AG04449 (cell line): ENCODE results near the gene PPIB.

Experiments used
- CTCF ChIA-PET: fragments of 350-600 bp; formaldehyde crosslinking; extraction: SDS; loops from one replicate; lab custom pipeline; 2021; ENCODE audit warnings: antibody characterized with exemption; lab: Yijun Ruan, JAX
- POLR2A ChIA-PET: fragments of 400-600, 350-600 bp; formaldehyde crosslinking; extraction: SDS; loops from one replicate; lab custom pipeline; 2020; ENCODE audit warnings: antibody characterized with exemption, inconsistent platforms; lab: Yijun Ruan, JAX
- DNase-seq: peaks from one replicate; pipeline ENCODE4 v3.0.0-alpha.2; 2010; ENCODE audit warnings: low read depth, low spot score
- H3K4me3 ChIP-seq: 2 replicates; pipeline ENCODE4 v1.5.1; 2011; ENCODE audit warnings: low read depth, mild to moderate bottlenecking, control low read depth, low read length
- CTCF ChIP-seq: IDR thresholded peaks from one replicate; pipeline ENCODE4 v1.5.1; 2011; ENCODE audit warnings: mild to moderate bottlenecking, moderate library complexity, low read length, control low read depth, inconsistent platforms; ENCODE audit not compliant: insufficient read depth; ENCODE audit errors: missing control alignments

Gene PPIB

GRCh38 chr15:64149893-64150578 is 12.8 kb downstream of the PPIB start:
- CTCF ChIA-PET, result interaction anchor here (0.9 to 5.8 kb wide), 5 partner anchors 8 to 540 kb away, joined by 3 to 27 read pairs (median 5); no protein-coding TSS in a partner anchor

DNA sequence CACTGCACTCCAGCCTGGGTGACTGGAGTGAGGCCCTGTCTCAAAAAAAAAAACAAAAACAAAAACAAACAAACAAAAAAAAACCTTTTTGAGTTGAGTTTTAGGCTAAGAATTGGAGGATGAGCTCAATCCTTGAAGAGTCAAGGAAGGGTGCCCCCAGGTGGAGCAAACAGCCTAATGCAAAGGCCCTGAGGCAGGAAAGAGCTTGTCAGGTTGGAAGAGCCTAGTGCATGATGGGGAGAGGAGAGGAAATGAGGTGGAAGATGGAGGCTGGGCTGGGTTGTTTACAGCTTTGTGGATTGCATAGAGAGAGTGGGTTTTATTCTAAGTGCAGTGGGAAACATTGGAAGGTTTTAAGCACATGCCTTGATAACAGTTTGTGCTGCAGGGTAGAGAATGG is 13.4 kb downstream of the PPIB start:
- DNase-seq, result no peak
- CTCF ChIA-PET, result interaction anchor here (0.9 to 5.8 kb wide), 5 partner anchors 8 to 539 kb away, joined by 3 to 27 read pairs (median 5); no protein-coding TSS in a partner anchor
- no peak for TF ChIP-seq CTCF
- POLR2A ChIA-PET, result interaction anchor here (1.4 kb wide), 1 partner anchor 14 kb away, joined by 4 read pairs; the partner anchor contains the start of gene PPIB
- no peak overlapping the region for H3K4me3 ChIP-seq

More at GRCh38 chr15:64149893-64150578, 12.8 kb downstream of the PPIB start:
- no peak for TF ChIP-seq CTCF
- DNase-seq, result no peak
- H3K4me3 ChIP-seq, result no peak overlapping the region
- POLR2A ChIA-PET, result interaction anchor here (0.7 to 1.4 kb wide), 2 partner anchors 13 to 211 kb away, joined by 4 to 5 read pairs; partner anchors contain the start of gene PPIB

GRCh38 chr15:64148581-64148980 is 14.2 kb downstream of the PPIB start:
- ChIA-PET CTCF (interaction anchor here (0.9 to 5.8 kb wide), 2 partner anchors 9 to 438 kb away, joined by 3 to 27 read pairs; no protein-coding TSS in a partner anchor), POLR2A (no interaction called here)
- no peak for TF ChIP-seq CTCF
- DNase-seq, result no peak
- no peak overlapping the region for H3K4me3 ChIP-seq

DNA sequence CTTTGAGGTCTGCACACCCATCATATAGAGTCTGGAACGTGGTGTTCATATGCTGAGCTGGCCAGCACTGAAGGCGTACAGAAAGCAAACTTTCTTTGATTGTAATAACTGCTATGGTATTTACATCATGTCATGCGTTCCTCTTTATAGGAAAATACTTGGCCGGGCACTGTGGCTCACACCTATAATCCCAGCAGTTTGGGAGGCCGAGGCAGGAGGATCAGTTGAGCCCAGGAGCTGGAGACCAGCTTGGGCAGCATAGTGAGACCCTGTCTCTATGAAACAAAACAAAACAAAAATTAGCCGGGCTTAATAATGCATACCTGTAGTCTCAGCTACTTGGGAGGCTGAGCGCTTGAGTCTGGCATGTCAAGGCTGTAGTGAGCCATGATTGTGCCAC is 14.7 kb downstream of the PPIB start:
- ChIA-PET CTCF (interaction anchor here (5.8 kb wide), 1 partner anchor 9 kb away, joined by 27 read pairs; no protein-coding TSS in a partner anchor), POLR2A (no interaction called here)
- TF ChIP-seq CTCF, result no peak
- no peak for DNase-seq
- no peak overlapping the region for H3K4me3 ChIP-seq

GRCh38 chr15:64146885-64147681 is 15.7 kb downstream of the PPIB start:
- H3K4me3 ChIP-seq, result no peak overlapping the region
- DNase-seq, result no peak
- TF ChIP-seq CTCF, result no peak
- POLR2A ChIA-PET, result interaction anchor here (0.8 to 1.2 kb wide), 2 partner anchors 10 to 16 kb away, joined by 3 read pairs; no protein-coding TSS in a partner anchor
- CTCF ChIA-PET, result interaction anchor here (0.7 to 5.8 kb wide), 4 partner anchors 11 to 397 kb away, joined by 3 to 27 read pairs (median 5); no protein-coding TSS in a partner anchor

DNA sequence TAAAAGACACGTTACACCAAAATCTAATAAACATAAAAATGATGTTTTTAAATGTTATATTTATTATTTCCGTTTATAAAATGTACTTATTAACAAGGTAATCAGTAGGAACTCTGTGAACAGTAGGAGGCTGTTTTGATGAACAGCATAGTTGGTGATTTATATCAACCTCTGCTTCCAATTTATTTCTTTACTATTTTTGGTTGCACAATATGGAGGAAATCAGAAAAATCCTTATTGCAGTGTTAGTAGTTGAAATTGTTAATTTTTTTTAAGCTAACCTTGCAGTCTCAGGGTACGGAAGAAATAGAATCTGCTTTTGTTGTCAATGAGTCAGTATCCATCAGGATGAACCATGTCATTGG is 16.3 kb downstream of the PPIB start:
- ChIA-PET POLR2A (interaction anchor here (0.8 to 1.2 kb wide), 2 partner anchors 11 to 15 kb away, joined by 3 read pairs; no protein-coding TSS in a partner anchor), CTCF (interaction anchor here (0.7 to 5.8 kb wide), 4 partner anchors 11 to 397 kb away, joined by 3 to 27 read pairs (median 5); no protein-coding TSS in a partner anchor)
- H3K4me3 ChIP-seq, result no peak overlapping the region
- TF ChIP-seq CTCF, result no peak
- DNase-seq, result no peak
